Sigmoid colon (tissue), 7 donors: ENCODE measurements around the gene SLBP. TPM values are rescaled to one million over a fixed set of nuclear protein-coding genes. Genes with fewer than 3 reads are reported as not detected.

Experiments used
- DNase-seq: peaks from one replicate; pipeline ENCODE4 v3.0.0-alpha.2; 2019
- H3K27ac ChIP-seq, 4 donors: fragments of 200-600 bp; sonication (generic); one replicate each; pipeline ENCODE4 v1.5.1; 2016 to 2019; ENCODE audit warnings: mild to moderate bottlenecking in 1 of 4
- H3K27me3 ChIP-seq, 3 donors: fragments of 200-600 bp; sonication (generic); one replicate each; pipeline ENCODE4 v1.5.1; 2019; ENCODE audit warnings: mild to moderate bottlenecking in 1 of 3
- H3K36me3 ChIP-seq, 4 donors: fragments of 200-600 bp; sonication (generic); one replicate each; pipeline ENCODE4 v1.5.1; 2016 to 2019
- H3K4me1 ChIP-seq, 4 donors: fragments of 200-600 bp; sonication (generic); one replicate each; pipeline ENCODE4 v1.5.1; 2017 to 2019
- H3K4me3 ChIP-seq, 4 donors: fragments of 200-600 bp; sonication (generic); one replicate each; pipeline ENCODE4 v1.5.1; 2017 to 2019; ENCODE audit warnings: mild to moderate bottlenecking in 2 of 4, moderate library complexity in 1 of 4
- H3K9me3 ChIP-seq, 4 donors: fragments of 200-600 bp in 3 of 4; sonication (generic) in 3 of 4; one replicate each; pipeline versions ENCODE4 v1.5.1 to v1.6.1; 2013 to 2019
- CTCF ChIP-seq, 4 experiments: fragments of 450-650 bp in 3 of 4; fragments of 200-600 bp in 1 of 4; IDR thresholded peaks; one replicate each; pipeline ENCODE4 v1.5.1; 2016 to 2019; ENCODE audit warnings: antibody characterized with exemption in 4 of 4, mild to moderate bottlenecking in 3 of 4, moderate library complexity in 2 of 4
- EP300 ChIP-seq, 4 donors: sonication (generic); formaldehyde crosslinking; IDR thresholded peaks; one replicate each; pipeline ENCODE4 v1.6.1; 2017; ENCODE audit warnings: antibody characterized with exemption in 4 of 4
- POLR2A ChIP-seq, 2 donors: fragments of 450-650 bp; IDR thresholded peaks; one replicate each; pipeline ENCODE4 v1.6.1; 2016; ENCODE audit warnings: antibody characterized with exemption in 2 of 2, mild to moderate bottlenecking in 2 of 2, moderate library complexity in 2 of 2
- POLR2AphosphoS5 ChIP-seq, 4 donors: sonication (generic); formaldehyde crosslinking; IDR thresholded peaks; one replicate each; pipeline ENCODE4 v1.6.1; 2017; ENCODE audit warnings: antibody characterized with exemption in 4 of 4
- WGBS, 2 donors: extraction: QIAGEN DNeasy Blood & Tissue Kit; methylation state at CpG; one replicate each; pipeline ENCODE4 v1.1.7; 2013; 5-methylcytosine and 5-hydroxymethylcytosine counted together
- intact Hi-C: fragments of 100-400 bp; cut with DNase I; formaldehyde crosslinking; loops from one replicate; pipeline ENCODE4 v1.15.1; 2023
- polyA plus RNA-seq, 3 donors: library from polyadenylated mRNA; stranded (reverse); fragments of 200-250 nt; gene quantifications; one replicate each; pipeline ENCODE4 v1.2.3, GENCODE V29; 2013
- total RNA-seq, 4 donors: library from RNA; depleted of rRNA; stranded (reverse); fragments of >200 nt; gene quantifications; one replicate each; pipeline ENCODE4 v1.1.0, GENCODE V29; 2016
- donor health status: healthy with polysubstance abuse.
- donor health status: Bipolar disorder and iron deficiency.
- donor health status: healthy.

Gene SLBP
- total and polyA plus RNA-seq, 7 donors, result 32.3 to 48.9 (median 36.0) TPM

GRCh38 chr4:1668488-1668840, 43.7 kb downstream of the SLBP start:
- H3K4me3 ChIP-seq, result no peak overlapping the region
- H3K27me3 ChIP-seq, result no peaks in the 10 kb centered on the region
- 82 to 87% methylated on average over 8 of the region's 8 CpGs for WGBS, 2 donors
- peaks cover 0 to 6% (median 2%) of the 10 kb centered on the region in 4 donors for H3K4me1 ChIP-seq
- no peaks in the 10 kb centered on the region for H3K36me3 ChIP-seq
- no peak overlapping the region for H3K27ac ChIP-seq
- no peak for TF ChIP-seq CTCF (IDR thresholded peaks at IDR 0.05)
- TF ChIP-seq POLR2A (IDR thresholded peaks at IDR 0.05), result no peak
- TF ChIP-seq EP300 (IDR thresholded peaks at IDR 0.05), result no peak
- no peak for TF ChIP-seq POLR2AphosphoS5 (IDR thresholded peaks at IDR 0.05)
- H3K9me3 ChIP-seq, result no peaks in the 10 kb centered on the region
- DNase-seq, result no peak
- intact Hi-C loops, result no loop called here

GRCh38 chr4:1667273-1667672, 44.8 kb downstream of the SLBP start:
- Histone ChIP-seq H3K27ac (no peak overlapping the region), H3K4me1 (peaks cover 0 to 6% (median 2%) of the 10 kb centered on the region in 4 donors), H3K9me3 (no peaks in the 10 kb centered on the region), H3K4me3 (no peak overlapping the region), H3K36me3 (no peaks in the 10 kb centered on the region), H3K27me3 (no peaks in the 10 kb centered on the region)
- no peak for TF ChIP-seq CTCF (IDR thresholded peaks at IDR 0.05)
- TF ChIP-seq POLR2AphosphoS5 (IDR thresholded peaks at IDR 0.05), result no peak
- TF ChIP-seq EP300 (IDR thresholded peaks at IDR 0.05), result no peak
- TF ChIP-seq POLR2A (IDR thresholded peaks at IDR 0.05), result no peak
- 92 to 94% methylated on average over 15 of the region's 15 CpGs for WGBS, 2 donors
- intact Hi-C loops, result no loop called here
- DNase-seq, result no peak

- Histone ChIP-seq H3K9me3 (no peaks in the 10 kb centered on the region), H3K27ac (no peak overlapping the region), H3K27me3 (no peaks in the 10 kb centered on the region), H3K36me3 (no peaks in the 10 kb centered on the region), H3K4me1 (peaks cover 0 to 6% (median 2%) of the 10 kb centered on the region in 4 donors), H3K4me3 (no peak overlapping the region)
- WGBS, 2 donors, result 81 to 82% methylated on average over 12 of the region's 12 CpGs
- no peak for TF ChIP-seq POLR2A (IDR thresholded peaks at IDR 0.05)
- TF ChIP-seq POLR2AphosphoS5 (IDR thresholded peaks at IDR 0.05), result no peak
- no peak for TF ChIP-seq EP300 (IDR thresholded peaks at IDR 0.05)
- no peak for TF ChIP-seq CTCF (IDR thresholded peaks at IDR 0.05)
- DNase-seq, result no peak
- intact Hi-C loops, result no loop called here
Measured at GRCh38 chr4:1666391-1666790, 45.7 kb downstream of the SLBP start.

- no peaks in the 10 kb centered on the region for H3K27me3 ChIP-seq
- no peak for DNase-seq
- intact Hi-C loops, result no loop called here
- H3K9me3 ChIP-seq, result no peaks in the 10 kb centered on the region
- 86 to 88% methylated on average over 8 of the region's 8 CpGs for WGBS, 2 donors
- no peaks in the 10 kb centered on the region for H3K36me3 ChIP-seq
- no peak for TF ChIP-seq CTCF (IDR thresholded peaks at IDR 0.05)
- TF ChIP-seq EP300 (IDR thresholded peaks at IDR 0.05), result no peak
- TF ChIP-seq POLR2AphosphoS5 (IDR thresholded peaks at IDR 0.05), result no peak
- TF ChIP-seq POLR2A (IDR thresholded peaks at IDR 0.05), result no peak
- H3K27ac ChIP-seq, result no peak overlapping the region
- H3K4me1 ChIP-seq, result peaks cover 0 to 6% (median 2%) of the 10 kb centered on the region in 4 donors
- H3K4me3 ChIP-seq, result no peak overlapping the region
Measured at GRCh38 chr4:1664141-1664540, 48.0 kb downstream of the SLBP start.

- H3K36me3 ChIP-seq, result no peaks in the 10 kb centered on the region
- no peaks in the 10 kb centered on the region for H3K9me3 ChIP-seq
- DNase-seq, result no peak
- no peaks in the 10 kb centered on the region for H3K27me3 ChIP-seq
- 95 to 97% methylated on average over 5 of the region's 5 CpGs for WGBS, 2 donors
- TF ChIP-seq POLR2A (IDR thresholded peaks at IDR 0.05) (no peak), EP300 (IDR thresholded peaks at IDR 0.05) (no peak), CTCF (IDR thresholded peaks at IDR 0.05) (no peak), POLR2AphosphoS5 (IDR thresholded peaks at IDR 0.05) (no peak)
- H3K27ac ChIP-seq, result no peak overlapping the region
- peaks cover 0 to 6% (median 2%) of the 10 kb centered on the region in 4 donors for H3K4me1 ChIP-seq
- no peak overlapping the region for H3K4me3 ChIP-seq
- intact Hi-C loops, result no loop called here
Measured at GRCh38 chr4:1663549-1663948, 48.6 kb downstream of the SLBP start.
